ENCODE data around the gene ALX1. TPM values are rescaled to one million over a fixed set of nuclear protein-coding genes. Genes with fewer than 3 reads are reported as not detected.

ALX1 gene
- total and polyA plus RNA-seq, 2 of the 4 experiments (the other 2 are of a cell fraction), result not detected

GRCh38 chr12:85277900-85278597, 2.0 kb upstream of the ALX1 start:
- TF ChIP-seq SMC3 (IDR thresholded peaks at IDR 0.05; ENCODE audit: low read depth, low read length) (no peak), CEBPB (IDR thresholded peaks at IDR 0.05; ENCODE audit: low read depth, low read length) (no peak), FOS (IDR thresholded peaks at IDR 0.05; ENCODE audit: low read depth, low read length) (no peak), MAZ (IDR thresholded peaks at IDR 0.05; ENCODE audit: borderline replicate concordance, low read depth, low read length) (no peak), POLR2A (IDR thresholded peaks at IDR 0.05; ENCODE audit: low read depth, low read length) (no peak)
- ChIA-PET CTCF (interaction anchor here (1.0 kb wide), 1 partner anchor 22 kb away, joined by 3 read pairs; no protein-coding TSS in a partner anchor), POLR2A (ENCODE audit: unreplicated experiment) (interaction anchor here (0.5 kb wide), 1 partner anchor 31 kb away, joined by 5 read pairs; no protein-coding TSS in a partner anchor)
- Histone ChIP-seq H2BK15ac (ENCODE audit: low read depth, low read length) (no peak overlapping the region), H4K20me1 (ENCODE audit: insufficient read depth, low read length) (no peaks in the 10 kb centered on the region), H3K4me2 (ENCODE audit: low read depth, low read length) (no peak overlapping the region), H3K18ac (ENCODE audit: low read depth, low read length) (no peak overlapping the region), H2AFZ (replicated peaks; ENCODE audit: low read length, poor library complexity) (no peak overlapping the region), H2BK20ac (ENCODE audit: low read depth, low read length) (no peak overlapping the region), H3K79me1 (ENCODE audit: low read depth in 1 of 2, low read length in 2 of 2) (no peaks in the 10 kb centered on the region), H3K4ac (ENCODE audit: low read depth, low read length) (no peak overlapping the region), H3K4me1 (ENCODE audit: control insufficient read depth, insufficient read depth, low read length) (no peaks in the 10 kb centered on the region), H4K5ac (ENCODE audit: low read depth, low read length) (no peak overlapping the region), H4K91ac (ENCODE audit: insufficient read depth, low read depth, low read length) (no peak overlapping the region), H3K9me3 (ENCODE audit: control insufficient read depth, insufficient read depth, low read length) (peaks cover 13% of the 10 kb centered on the region), H3K36me3 (ENCODE audit: control insufficient read depth, insufficient read depth, low read length) (no peaks in the 10 kb centered on the region), H3K23ac (ENCODE audit: low read depth, low read length) (no peak overlapping the region), H3K9ac (ENCODE audit: low read depth, low read length) (no peak overlapping the region), H3K14ac (replicated peaks; ENCODE audit: low read depth, low read length) (no peak overlapping the region), H2AK9ac (replicated peaks; ENCODE audit: low read depth, low read length, poor library complexity) (no peak overlapping the region), H2BK5ac (ENCODE audit: low read depth, low read length, poor library complexity, severe bottlenecking) (no peak overlapping the region), H2AK5ac (ENCODE audit: low read depth, low read length) (no peak overlapping the region), H3K56ac (ENCODE audit: extremely low read depth, insufficient read depth, low read length) (no peak overlapping the region), H2BK120ac (ENCODE audit: low read depth, low read length) (no peak overlapping the region), H3K27ac (ENCODE audit: insufficient read depth, low read length) (no peak overlapping the region), H3K9me1 (ENCODE audit: insufficient read depth, low read length) (no peaks in the 10 kb centered on the region), H4K8ac (ENCODE audit: low read depth in 2 of 2, low read length in 2 of 2) (no peak overlapping the region), H3K27me3 (ENCODE audit: control insufficient read depth, insufficient read depth, low read length) (peaks cover 59% of the 10 kb centered on the region), H3K4me3 (ENCODE audit: insufficient read depth, low read depth, low read length) (no peak overlapping the region)
- no TSS peak for BruUV-seq (replicated peaks)
- DNase-seq (no peak), ATAC-seq (ENCODE audit: low read depth) (no peak)
- intact Hi-C loops (cut with micrococcal nuclease) (no loop called here), in situ Hi-C loops (cut with MboI; ENCODE audit: low sequenced_read_pairs) (no loop called here), dilution Hi-C loops (cut with HindIII; ENCODE audit: low sequenced_read_pairs, unreplicated experiment) (no loop called here)
- 62% methylated on average over 12 of the region's 30 CpGs; no CpG with 5 or more reads in 1 of the 2 experiments for WGBS, 2 experiments (ENCODE audit: extremely low coverage in 2 of 2, insufficient read length in 1 of 2)
